Measurements from ENCODE around the gene ADD3. TPM values are rescaled to one million over a fixed set of nuclear protein-coding genes. Genes with fewer than 3 reads are reported as not detected.

The ADD3 gene
- total RNA-seq, 2 donors from 2014 or later = 37.9 to 40.5 TPM

GRCh38 chr10:109975244-109976190, 32.3 kb upstream of the ADD3 start:
- intact Hi-C loops (cut with DNase I) = loop anchor here (10.0 kb wide), 1 partner anchor 71 kb away; no protein-coding TSS in a partner anchor
- DNase-seq = no peak
- TF ChIP-seq, protein P1, sequence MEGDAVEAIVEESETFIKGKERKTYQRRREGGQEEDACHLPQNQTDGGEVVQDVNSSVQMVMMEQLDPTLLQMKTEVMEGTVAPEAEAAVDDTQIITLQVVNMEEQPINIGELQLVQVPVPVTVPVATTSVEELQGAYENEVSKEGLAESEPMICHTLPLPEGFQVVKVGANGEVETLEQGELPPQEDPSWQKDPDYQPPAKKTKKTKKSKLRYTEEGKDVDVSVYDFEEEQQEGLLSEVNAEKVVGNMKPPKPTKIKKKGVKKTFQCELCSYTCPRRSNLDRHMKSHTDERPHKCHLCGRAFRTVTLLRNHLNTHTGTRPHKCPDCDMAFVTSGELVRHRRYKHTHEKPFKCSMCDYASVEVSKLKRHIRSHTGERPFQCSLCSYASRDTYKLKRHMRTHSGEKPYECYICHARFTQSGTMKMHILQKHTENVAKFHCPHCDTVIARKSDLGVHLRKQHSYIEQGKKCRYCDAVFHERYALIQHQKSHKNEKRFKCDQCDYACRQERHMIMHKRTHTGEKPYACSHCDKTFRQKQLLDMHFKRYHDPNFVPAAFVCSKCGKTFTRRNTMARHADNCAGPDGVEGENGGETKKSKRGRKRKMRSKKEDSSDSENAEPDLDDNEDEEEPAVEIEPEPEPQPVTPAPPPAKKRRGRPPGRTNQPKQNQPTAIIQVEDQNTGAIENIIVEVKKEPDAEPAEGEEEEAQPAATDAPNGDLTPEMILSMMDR (IDR thresholded peaks at IDR 0.05) = no peak
- TF ChIP-seq POLR2A (IDR thresholded peaks at IDR 0.05) = no peak
- peaks cover 69% of the 10 kb centered on the region for H3K4me1 ChIP-seq
- no peaks in the 10 kb centered on the region for H3K36me3 ChIP-seq (replicated peaks in 1 of 2; ENCODE audit: insufficient read depth in 1 of 2, low read depth in 2 of 2)
- H3K27me3 ChIP-seq = no peaks in the 10 kb centered on the region
- no peak for ATAC-seq
- peak overlapping the region in 3 of 4 donors; percentile 12 to 70 (median 52) for H3K27ac ChIP-seq
- no peak overlapping the region for H3K4me3 ChIP-seq
- no peaks in the 10 kb centered on the region for H3K9me3 ChIP-seq
- 47 to 54% methylated on average over 4 of the region's 4 CpGs for WGBS, 2 donors

DNA sequence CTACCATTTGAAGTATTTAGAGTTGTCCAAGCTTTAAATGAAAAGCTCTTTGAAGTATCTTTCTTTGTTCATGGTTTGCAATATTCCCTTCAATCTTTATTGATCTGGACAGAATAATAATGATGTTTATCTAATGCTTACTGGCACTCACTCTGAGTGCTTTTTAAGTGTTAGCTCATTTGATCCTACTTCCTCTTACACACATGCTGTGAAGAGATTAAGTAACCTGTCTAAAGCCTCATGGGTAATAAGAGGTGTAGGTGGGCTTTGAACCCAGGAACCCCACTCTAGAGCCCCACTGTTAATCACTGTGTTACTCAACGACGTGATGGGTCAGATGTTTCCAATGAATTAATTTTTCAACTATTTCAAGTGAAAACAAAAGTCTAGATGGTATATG, 31.1 kb upstream of the ADD3 start:
- peak overlapping the region in 1 of 4 donors; percentile 48 for H3K27ac ChIP-seq

DNA sequence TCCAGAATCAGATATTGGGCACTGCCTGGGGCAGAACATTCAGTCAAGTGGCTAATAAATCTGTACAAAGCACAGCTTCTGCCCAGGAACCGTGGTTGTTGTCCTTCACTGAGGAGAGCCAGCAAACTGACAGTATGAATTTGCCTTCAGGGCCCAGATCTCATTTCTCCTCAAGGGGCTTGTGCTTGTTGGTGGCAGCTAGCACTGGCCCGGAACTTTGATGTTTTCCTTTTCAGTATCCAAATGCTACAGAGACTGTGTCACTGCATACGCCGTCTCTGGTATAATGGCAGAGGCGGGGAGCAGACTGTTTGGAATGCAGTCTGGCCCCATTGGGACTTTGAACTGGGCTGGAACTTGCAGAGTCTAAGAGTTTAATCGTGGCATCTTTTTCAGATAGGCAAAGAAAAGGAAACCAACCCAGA, 30.4 kb upstream of the ADD3 start:
- no peaks in the 10 kb centered on the region for H3K27me3 ChIP-seq
- DNase-seq (peak; percentile 41 to 58 (median 50)), ATAC-seq (peak; percentile 65)
- H3K9me3 ChIP-seq = no peaks in the 10 kb centered on the region
- WGBS, 2 donors = 25 to 30% methylated on average over 5 to 6 of the region's 6 CpGs
- TF ChIP-seq, protein P1 (IDR thresholded peaks at IDR 0.05) = no peak
- no peak for TF ChIP-seq POLR2A (IDR thresholded peaks at IDR 0.05)
- H3K4me3 ChIP-seq = no peak overlapping the region
- H3K27ac ChIP-seq = peak overlapping the region in 3 of 4 donors; percentile 35 to 50 (median 48)
- no peaks in the 10 kb centered on the region for H3K36me3 ChIP-seq (replicated peaks in 1 of 2; ENCODE audit: insufficient read depth in 1 of 2, low read depth in 2 of 2)
- intact Hi-C loops (cut with DNase I) = loop anchor here (10.0 kb wide), 1 partner anchor 73 kb away; no protein-coding TSS in a partner anchor
- H3K4me1 ChIP-seq = peaks cover 56% of the 10 kb centered on the region

More for the DNA sequence above, 31.1 kb upstream of the ADD3 start:
- no peak overlapping the region for H3K4me3 ChIP-seq
- H3K27me3 ChIP-seq = no peaks in the 10 kb centered on the region
- DNase-seq = no peak
- no peaks in the 10 kb centered on the region for H3K9me3 ChIP-seq
- H3K36me3 ChIP-seq (replicated peaks in 1 of 2; ENCODE audit: insufficient read depth in 1 of 2, low read depth in 2 of 2) = no peaks in the 10 kb centered on the region
- no peak for TF ChIP-seq POLR2A (IDR thresholded peaks at IDR 0.05)
- TF ChIP-seq, protein P1 (IDR thresholded peaks at IDR 0.05) = no peak
- ATAC-seq = no peak
- WGBS, 2 donors = 66 to 69% methylated on average over 2 of the region's 2 CpGs
- intact Hi-C loops (cut with DNase I) = loop anchor here (10.0 kb wide), 1 partner anchor 72 kb away; no protein-coding TSS in a partner anchor
- H3K4me1 ChIP-seq = peaks cover 63% of the 10 kb centered on the region

- Histone ChIP-seq H3K4me1 (peaks cover 47% of the 10 kb centered on the region), H3K36me3 (replicated peaks in 1 of 2; ENCODE audit: insufficient read depth in 1 of 2, low read depth in 2 of 2) (no peaks in the 10 kb centered on the region), H3K27me3 (no peaks in the 10 kb centered on the region), H3K9me3 (no peaks in the 10 kb centered on the region), H3K4me3 (no peak overlapping the region), H3K27ac (no peak overlapping the region)
- ATAC-seq = no peak
- 69 to 71% methylated on average over 6 of the region's 6 CpGs for WGBS, 2 donors
- DNase-seq = peak; percentile 39 to 69 (median 62)
- TF ChIP-seq POLR2A (IDR thresholded peaks at IDR 0.05) = no peak
- TF ChIP-seq, protein P1 (IDR thresholded peaks at IDR 0.05) = peak in 6 of 7 experiments; percentile 60 to 76 (median 66)
- intact Hi-C loops (cut with DNase I) = loop anchor here (10.0 kb wide), 1 partner anchor 74 kb away; no protein-coding TSS in a partner anchor
Observed at GRCh38 chr10:109978481-109978880, 29.3 kb upstream of the ADD3 start.

Data from body of pancreas (tissue), 4 donors.